Prostate gland (tissue), 2 donors: ENCODE data around the gene SMIM36.

Experiments
- POLR2AphosphoS5 ChIP-seq: sonication (generic); formaldehyde crosslinking; IDR thresholded peaks from one replicate; pipeline ENCODE4 v1.6.1; 2017; ENCODE audit warnings: antibody characterized with exemption
- TF ChIP-seq, protein P1 (sequence below), 4 experiments: fragments of 200-600 bp in 2 of 4; fragments of 450-650 bp in 2 of 4; sonication (generic) in 2 of 4; IDR thresholded peaks; 1 replicate in 3 of 4; 2 replicates in 1 of 4; pipeline ENCODE4 v1.5.1; 2016 to 2019; ENCODE audit warnings: antibody characterized with exemption in 4 of 4, mild to moderate bottlenecking in 2 of 4, moderate library complexity in 2 of 4

DNA sequence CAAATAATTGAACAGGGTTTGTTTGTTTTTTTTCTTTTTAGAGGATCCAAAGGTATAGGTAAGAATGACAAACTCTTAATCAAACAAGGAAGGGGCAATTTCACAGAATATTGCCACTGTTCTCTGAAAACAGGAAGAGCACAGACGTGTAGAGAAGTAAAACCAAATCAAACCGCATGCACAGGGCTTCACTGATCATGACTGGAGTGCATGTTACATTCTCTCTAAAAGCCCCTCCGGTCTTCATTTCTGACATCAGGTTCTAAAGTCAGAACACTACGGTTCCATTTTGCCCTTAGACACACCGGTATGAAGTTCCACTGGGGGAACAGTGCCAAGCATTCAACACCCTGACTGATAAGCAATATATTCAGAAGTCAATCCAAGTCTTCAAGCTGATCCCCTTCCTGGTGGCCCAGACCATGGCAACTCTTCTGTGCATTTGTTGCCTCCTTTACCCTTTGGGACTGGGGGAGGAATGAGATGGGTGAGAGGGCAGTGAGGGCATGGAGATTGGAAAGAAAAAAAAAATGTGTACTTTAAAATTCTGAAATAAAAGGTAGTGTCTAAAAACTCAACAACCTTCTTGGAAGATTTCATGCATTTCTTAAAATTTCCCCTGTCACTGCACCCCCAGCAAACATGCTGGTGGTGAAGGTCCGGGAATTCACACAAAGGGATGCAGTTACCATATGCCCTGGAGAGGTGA is 91.0 kb downstream of the SMIM36 start:
- TF ChIP-seq, protein P1, sequence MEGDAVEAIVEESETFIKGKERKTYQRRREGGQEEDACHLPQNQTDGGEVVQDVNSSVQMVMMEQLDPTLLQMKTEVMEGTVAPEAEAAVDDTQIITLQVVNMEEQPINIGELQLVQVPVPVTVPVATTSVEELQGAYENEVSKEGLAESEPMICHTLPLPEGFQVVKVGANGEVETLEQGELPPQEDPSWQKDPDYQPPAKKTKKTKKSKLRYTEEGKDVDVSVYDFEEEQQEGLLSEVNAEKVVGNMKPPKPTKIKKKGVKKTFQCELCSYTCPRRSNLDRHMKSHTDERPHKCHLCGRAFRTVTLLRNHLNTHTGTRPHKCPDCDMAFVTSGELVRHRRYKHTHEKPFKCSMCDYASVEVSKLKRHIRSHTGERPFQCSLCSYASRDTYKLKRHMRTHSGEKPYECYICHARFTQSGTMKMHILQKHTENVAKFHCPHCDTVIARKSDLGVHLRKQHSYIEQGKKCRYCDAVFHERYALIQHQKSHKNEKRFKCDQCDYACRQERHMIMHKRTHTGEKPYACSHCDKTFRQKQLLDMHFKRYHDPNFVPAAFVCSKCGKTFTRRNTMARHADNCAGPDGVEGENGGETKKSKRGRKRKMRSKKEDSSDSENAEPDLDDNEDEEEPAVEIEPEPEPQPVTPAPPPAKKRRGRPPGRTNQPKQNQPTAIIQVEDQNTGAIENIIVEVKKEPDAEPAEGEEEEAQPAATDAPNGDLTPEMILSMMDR (IDR thresholded peaks at IDR 0.05): no peak
- TF ChIP-seq POLR2AphosphoS5: no peak
